Fibroblast of lung (primary cell): ENCODE measurements around the gene ARFGAP1. TPM values are rescaled to one million over a fixed set of nuclear protein-coding genes. Genes with fewer than 3 reads are reported as not detected.

Experiments
- DNase-seq, 2 donors: peaks; one replicate each; pipeline versions ENCODE4 v3.0.0 to v3.0.0-alpha.2; 2010; ENCODE audit warnings: low read depth in 2 of 2
- H2AFZ ChIP-seq: 2 replicates; pipeline ENCODE4 v1.5.1; 2012; ENCODE audit warnings: low read length, control low read depth, inconsistent platforms
- H3K27ac ChIP-seq: 2 replicates; pipeline ENCODE4 v1.5.1; 2011; ENCODE audit warnings: low read length, control low read depth; ENCODE audit not compliant: insufficient read depth
- H3K27me3 ChIP-seq: 2 replicates; pipeline ENCODE4 v1.5.1; 2011; ENCODE audit warnings: mild to moderate bottlenecking, low read length; ENCODE audit not compliant: control insufficient read depth, insufficient read depth
- H3K36me3 ChIP-seq: 2 replicates; pipeline ENCODE4 v1.5.1; 2011; ENCODE audit warnings: low read length; ENCODE audit not compliant: control insufficient read depth, insufficient read depth
- H3K4me1 ChIP-seq: 2 replicates; pipeline ENCODE4 v1.5.1; 2011; ENCODE audit warnings: low read length; ENCODE audit not compliant: control insufficient read depth, insufficient read depth; ENCODE audit errors: extremely low read depth
- H3K4me2 ChIP-seq: 2 replicates; pipeline ENCODE4 v1.5.1; 2011; ENCODE audit warnings: low read length, control low read depth; ENCODE audit not compliant: insufficient read depth; ENCODE audit errors: extremely low read depth
- H3K4me3 ChIP-seq, 4 experiments: fragments of 200-600 bp in 1 of 4; sonication (generic) in 1 of 4; replicated peaks in 1 of 4; 2 replicates each; pipeline ENCODE4 v1.5.1; 2011 to 2016; ENCODE audit warnings: low read length in 4 of 4, low read depth in 3 of 4, mild to moderate bottlenecking in 3 of 4, control low read depth in 2 of 4, inconsistent platforms in 1 of 4, mixed read lengths in 1 of 4; ENCODE audit not compliant: insufficient read depth in 1 of 4; ENCODE audit errors: control extremely low read depth in 1 of 4
- H3K79me2 ChIP-seq: 2 replicates; pipeline ENCODE4 v1.5.1; 2012; ENCODE audit warnings: mild to moderate bottlenecking, low read length, inconsistent platforms; ENCODE audit not compliant: control insufficient read depth, insufficient read depth
- H3K9ac ChIP-seq: 2 replicates; pipeline ENCODE4 v1.5.1; 2011; ENCODE audit warnings: mild to moderate bottlenecking, low read length, control low read depth; ENCODE audit not compliant: insufficient read depth
- H3K9me3 ChIP-seq: 2 replicates; pipeline ENCODE4 v1.5.1; 2012; ENCODE audit warnings: low read depth, low read length; ENCODE audit not compliant: control insufficient read depth, insufficient read depth
- H4K20me1 ChIP-seq: 2 replicates; pipeline ENCODE4 v1.5.1; 2011; ENCODE audit warnings: low read length; ENCODE audit not compliant: control insufficient read depth, insufficient read depth; ENCODE audit errors: extremely low read depth
- CTCF ChIP-seq, 2 donors: IDR thresholded peaks in 1 of 2; conservative IDR thresholded peaks in 1 of 2; 1 replicate in 1 of 2; 2 replicates in 1 of 2; pipeline ENCODE4 v1.5.1; 2011 to 2012; ENCODE audit warnings: low read length in 2 of 2, control low read depth in 1 of 2, inconsistent platforms in 1 of 2, low read depth in 1 of 2, mild to moderate bottlenecking in 1 of 2
- EZH2 ChIP-seq: IDR thresholded peaks from 2 replicates; pipeline ENCODE4 v1.5.1; 2012; ENCODE audit warnings: low read length, control low read depth, mild to moderate bottlenecking; ENCODE audit errors: missing control alignments
- polyA plus RNA-seq, 2 donors: library from polyadenylated mRNA; depleted of rRNA in 1 of 2; stranded (reverse) in 1 of 2; unstranded in 1 of 2; fragments of >200 nt; gene quantifications; 2 replicates each; pipeline ENCODE4 v1.2.1, GENCODE V29; 2011 to 2012; ENCODE audit warnings: missing spikeins in 1 of 2
- total RNA-seq: library from RNA; depleted of rRNA; stranded (reverse); fragments of >200 nt; gene quantifications from 2 replicates; pipeline ENCODE4 v1.2.1, GENCODE V29; 2014

ARFGAP1 gene
- total and polyA plus RNA-seq, 2 donors (not counting 1 experiment from before 2014, with no cell fraction given) = 37.6 to 42.9 TPM

DNA sequence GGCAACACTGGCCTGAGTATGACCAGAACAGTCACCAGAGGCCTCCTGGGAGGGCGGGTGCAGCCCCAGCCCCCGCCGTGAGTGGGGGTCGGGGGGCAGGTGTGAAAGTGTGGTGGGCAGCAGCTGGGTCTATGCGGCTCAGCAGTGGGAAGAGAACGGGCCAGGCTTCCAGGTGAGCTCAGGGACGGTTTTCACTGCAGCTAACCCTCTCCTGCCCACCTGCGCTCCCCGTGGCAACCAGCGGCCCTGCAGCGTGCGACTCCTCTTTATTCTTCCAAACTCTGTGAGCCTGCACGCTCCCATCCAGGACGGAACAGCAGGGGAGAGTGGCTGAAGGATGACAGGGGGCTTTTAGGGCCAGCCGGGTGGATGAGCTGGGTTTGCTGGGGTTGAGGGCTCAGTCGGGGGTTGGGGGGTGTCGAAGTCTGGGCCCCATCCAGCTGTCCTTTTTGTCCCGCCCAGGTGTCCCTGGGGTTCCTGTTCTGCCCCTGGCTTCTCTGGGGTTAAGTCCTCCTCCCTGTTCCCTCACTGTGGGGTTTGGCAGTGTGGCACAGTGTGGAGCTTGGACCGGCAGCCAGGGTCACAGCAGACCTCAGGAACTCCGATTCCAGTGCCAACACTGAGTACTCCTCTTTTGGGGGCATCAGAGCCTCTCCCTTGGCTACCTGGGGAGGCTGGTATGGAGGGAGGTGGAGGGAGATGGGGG is 37.8 kb upstream of the ARFGAP1 start:
- Histone ChIP-seq H3K4me2 (no peak overlapping the region), H3K27ac (no peak overlapping the region), H3K27me3 (peaks cover 3% of the 10 kb centered on the region), H3K4me3 (no peak overlapping the region), H3K4me1 (peaks cover 14% of the 10 kb centered on the region), H3K79me2 (no peaks in the 10 kb centered on the region), H3K9ac (no peak overlapping the region), H2AFZ (no peak overlapping the region), H3K9me3 (no peaks in the 10 kb centered on the region), H3K36me3 (no peaks in the 10 kb centered on the region), H4K20me1 (no peaks in the 10 kb centered on the region)
- DNase-seq = no peak
- no peak for TF ChIP-seq EZH2
- peak; percentile 7 to 27 for TF ChIP-seq CTCF (conservative IDR thresholded peaks at IDR 0.05 in 1 of 2, IDR thresholded peaks at IDR 0.05 in 1 of 2; ENCODE audit: low read depth in 1 of 2, low read length in 2 of 2)

- no peak for TF ChIP-seq EZH2
- TF ChIP-seq CTCF (conservative IDR thresholded peaks at IDR 0.05 in 1 of 2, IDR thresholded peaks at IDR 0.05 in 1 of 2; ENCODE audit: low read depth in 1 of 2, low read length in 2 of 2) = no peak
- Histone ChIP-seq H3K4me2 (no peak within 1 kb of the TSS), H4K20me1 (no peaks in the 10 kb centered on the region), H3K4me1 (peaks cover 14% of the 10 kb centered on the region), H3K27me3 (peaks cover 2% of the 10 kb centered on the region), H3K79me2 (no peaks in the 10 kb centered on the region), H3K27ac (no peak within 1 kb of the TSS), H3K36me3 (no peaks in the 10 kb centered on the region), H3K9me3 (no peaks in the 10 kb centered on the region), H3K9ac (no peak within 1 kb of the TSS), H3K4me3 (no peak within 1 kb of the TSS), H2AFZ (no peak within 1 kb of the TSS)
- no peak for DNase-seq
Measured at GRCh38 chr20:63235399-63235983, 37.1 kb upstream of the ARFGAP1 start, which contains the start of gene BIRC7. BIRC7 (plus strand) TSS chr20:63235905; CDS start chr20:63236097, 192 bp downstream.

- peaks cover 9% of the 10 kb centered on the region for H3K4me1 ChIP-seq
- no peak overlapping the region for H3K27ac ChIP-seq
- H3K9me3 ChIP-seq = no peaks in the 10 kb centered on the region
- no peak overlapping the region for H3K4me3 ChIP-seq
- H2AFZ ChIP-seq = no peak overlapping the region
- H3K36me3 ChIP-seq = no peaks in the 10 kb centered on the region
- H4K20me1 ChIP-seq = no peaks in the 10 kb centered on the region
- TF ChIP-seq EZH2 (no peak), CTCF (conservative IDR thresholded peaks at IDR 0.05 in 1 of 2, IDR thresholded peaks at IDR 0.05 in 1 of 2; ENCODE audit: low read depth in 1 of 2, low read length in 2 of 2) (no peak)
- no peak overlapping the region for H3K4me2 ChIP-seq
- DNase-seq = no peak
- no peaks in the 10 kb centered on the region for H3K79me2 ChIP-seq
- H3K27me3 ChIP-seq = peaks cover 2% of the 10 kb centered on the region
- no peak overlapping the region for H3K9ac ChIP-seq
Measured at GRCh38 chr20:63236116-63236837, 36.3 kb upstream of the ARFGAP1 start.
